Kidney (tissue), 14 donors: Measurements from ENCODE around the gene GSC2. TPM values are rescaled to one million over a fixed set of nuclear protein-coding genes. Genes with fewer than 3 reads are reported as not detected.

Experiments used
- DNase-seq, 5 donors: peaks; one replicate each; pipeline ENCODE4 v3.0.0-alpha.2; 2013 to 2020
- FAIRE-seq: peaks from 2 replicates; lab custom pipeline; 2012; peaks lifted over from hg19 to GRCh38; lab: Jason Lieb, UNC
- H3K27ac ChIP-seq, 2 donors: one replicate each; pipeline ENCODE4 v1.7.0; 2013; ENCODE audit warnings: low read depth in 2 of 2, low read length in 2 of 2, inconsistent platforms in 1 of 2
- H3K27me3 ChIP-seq: one replicate; pipeline ENCODE4 v1.7.1; 2013; ENCODE audit warnings: low read length, inconsistent platforms; ENCODE audit not compliant: control insufficient read depth, insufficient read depth
- H3K36me3 ChIP-seq, 3 donors: one replicate each; pipeline versions ENCODE4 v1.7.0 to v1.7.1; 2013; ENCODE audit warnings: low read length in 3 of 3, control low read depth in 1 of 3, inconsistent platforms in 1 of 3; ENCODE audit not compliant: insufficient read depth in 3 of 3, control insufficient read depth in 2 of 3
- H3K4me1 ChIP-seq, 3 donors: one replicate each; pipeline versions ENCODE4 v1.7.0 to v1.7.1; 2013; ENCODE audit warnings: low read length in 3 of 3, inconsistent platforms in 1 of 3, low read depth in 1 of 3; ENCODE audit not compliant: control insufficient read depth in 2 of 3, insufficient read depth in 2 of 3
- H3K4me3 ChIP-seq, 3 donors: one replicate each; pipeline versions ENCODE4 v1.7.0 to v1.8.1; 2013; ENCODE audit warnings: low read length in 3 of 3, control low read depth in 1 of 3, inconsistent platforms in 1 of 3
- H3K9ac ChIP-seq, 3 donors: one replicate each; pipeline versions ENCODE4 v1.7.0 to v1.7.1; 2013; ENCODE audit warnings: low read length in 3 of 3, control low read depth in 1 of 3, inconsistent platforms in 1 of 3
- H3K9me3 ChIP-seq, 3 donors: one replicate each; pipeline versions ENCODE4 v1.7.0 to v1.7.1; 2013; ENCODE audit warnings: low read length in 3 of 3, control low read depth in 1 of 3, inconsistent platforms in 1 of 3; ENCODE audit not compliant: control insufficient read depth in 2 of 3, insufficient read depth in 1 of 3
- intact Hi-C: fragments of 100-400 bp; cut with DNase I; formaldehyde crosslinking; loops from one replicate; pipeline ENCODE4 v1.11.1; 2022
- polyA plus RNA-seq: library from polyadenylated mRNA; stranded (reverse); fragments of 350-450 nt; fragmentation: Illumina TruSeq; extraction: RNeasy Lipid Tissue Mini Kit (QIAGEN cat#74804); gene quantifications from one replicate; pipeline ENCODE4 v1.2.3, GENCODE V29; 2014; ENCODE audit warnings: low read depth, low replicate concordance; ENCODE audit not compliant: insufficient read depth
- total RNA-seq: library from RNA; stranded (reverse); fragmentation: NEBNext Ultra II Directional; extraction: Animal tissue kit (Norgen Biotek cat#: 25700); gene quantifications from one replicate; pipeline ENCODE4 v1.2.1, GENCODE V29; 2021
- TF ChIP-seq, protein P1 (sequence below): IDR thresholded peaks from 3 replicates; pipeline ENCODE4 v1.5.1; 2012; ENCODE audit warnings: mild to moderate bottlenecking, moderate library complexity, borderline replicate concordance; ENCODE audit not compliant: insufficient read depth; ENCODE audit errors: extremely low read depth
- donor health status: control.
- donor health status: control.
- donor health status: control.
- donor health status: control.
- donor health status: control.
- donor health status: DM: yes; HTN: yes; CAD: no.
- donor health status: Normal renal cell carcinoma (clear cell type).

The GSC2 gene
- total and polyA plus RNA-seq, 2 donors from 2014 or later: not detected

DNA sequence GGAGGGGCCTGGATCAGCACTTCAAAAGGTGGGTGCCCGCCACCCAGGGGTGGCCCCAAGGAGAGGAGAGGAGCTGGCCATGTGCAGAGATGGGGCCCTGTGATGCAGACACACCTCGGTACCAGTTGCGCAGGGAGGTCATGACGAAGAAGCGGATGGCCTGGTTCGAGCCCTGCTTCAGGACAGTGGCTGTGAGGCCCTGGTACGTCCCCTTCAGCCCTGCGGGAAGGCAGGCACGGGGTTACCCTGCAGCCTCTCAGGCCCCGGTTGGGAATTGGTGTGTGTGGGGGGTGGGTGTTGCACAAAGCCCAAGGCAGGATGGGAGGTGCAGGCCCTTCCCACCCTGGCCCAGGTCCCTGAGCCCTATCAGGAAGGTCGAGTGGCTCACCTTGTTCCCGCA, 26.6 kb upstream of the GSC2 start:
- Histone ChIP-seq H3K27ac (no peak overlapping the region), H3K36me3 (no peaks in the 10 kb centered on the region), H3K9ac (no peak overlapping the region), H3K9me3 (no peaks in the 10 kb centered on the region), H3K27me3 (no peaks in the 10 kb centered on the region), H3K4me1 (peaks cover 0 to 54% (median 22%) of the 10 kb centered on the region in 3 donors), H3K4me3 (peak overlapping the region in 1 of 3 donors; percentile 67)
- DNase-seq (peak in 1 of 5 donors; percentile 50), FAIRE-seq (no peak)
- intact Hi-C loops: no loop called here
- TF ChIP-seq, protein P1, sequence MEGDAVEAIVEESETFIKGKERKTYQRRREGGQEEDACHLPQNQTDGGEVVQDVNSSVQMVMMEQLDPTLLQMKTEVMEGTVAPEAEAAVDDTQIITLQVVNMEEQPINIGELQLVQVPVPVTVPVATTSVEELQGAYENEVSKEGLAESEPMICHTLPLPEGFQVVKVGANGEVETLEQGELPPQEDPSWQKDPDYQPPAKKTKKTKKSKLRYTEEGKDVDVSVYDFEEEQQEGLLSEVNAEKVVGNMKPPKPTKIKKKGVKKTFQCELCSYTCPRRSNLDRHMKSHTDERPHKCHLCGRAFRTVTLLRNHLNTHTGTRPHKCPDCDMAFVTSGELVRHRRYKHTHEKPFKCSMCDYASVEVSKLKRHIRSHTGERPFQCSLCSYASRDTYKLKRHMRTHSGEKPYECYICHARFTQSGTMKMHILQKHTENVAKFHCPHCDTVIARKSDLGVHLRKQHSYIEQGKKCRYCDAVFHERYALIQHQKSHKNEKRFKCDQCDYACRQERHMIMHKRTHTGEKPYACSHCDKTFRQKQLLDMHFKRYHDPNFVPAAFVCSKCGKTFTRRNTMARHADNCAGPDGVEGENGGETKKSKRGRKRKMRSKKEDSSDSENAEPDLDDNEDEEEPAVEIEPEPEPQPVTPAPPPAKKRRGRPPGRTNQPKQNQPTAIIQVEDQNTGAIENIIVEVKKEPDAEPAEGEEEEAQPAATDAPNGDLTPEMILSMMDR: no peak

DNA sequence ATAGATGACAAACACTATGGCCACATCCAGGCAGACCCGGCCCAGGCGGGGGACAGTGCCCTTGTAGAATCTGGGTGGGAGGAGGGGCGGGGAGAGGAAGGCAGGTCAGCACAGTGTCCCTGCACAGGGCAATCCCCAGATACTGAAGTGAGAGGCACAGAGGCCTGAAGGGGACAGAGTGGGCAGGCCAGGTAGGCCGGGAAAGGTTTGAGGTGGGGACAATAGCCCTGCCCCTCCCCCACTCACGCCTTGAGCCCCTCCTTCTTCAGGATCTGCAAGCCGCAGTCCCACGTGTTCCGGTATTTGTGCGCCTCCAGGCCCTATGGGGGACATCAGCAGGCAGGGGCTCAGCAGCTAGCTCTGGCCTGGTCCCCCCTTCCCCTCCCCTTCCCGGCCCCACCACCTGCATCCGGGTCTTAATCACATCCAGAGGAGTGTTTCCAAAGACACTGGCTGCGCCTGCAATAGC, 26.1 kb upstream of the GSC2 start:
- Histone ChIP-seq H3K27ac (no peak overlapping the region), H3K36me3 (no peaks in the 10 kb centered on the region), H3K4me1 (peaks cover 0 to 54% (median 22%) of the 10 kb centered on the region in 3 donors), H3K4me3 (no peak overlapping the region), H3K9me3 (no peaks in the 10 kb centered on the region), H3K27me3 (no peaks in the 10 kb centered on the region), H3K9ac (no peak overlapping the region)
- intact Hi-C loops: no loop called here
- DNase-seq (peak in 1 of 5 donors; percentile 71), FAIRE-seq (no peak)
- TF ChIP-seq, protein P1: no peak

GRCh38 chr22:19175602-19176174, 25.6 kb upstream of the GSC2 start:
- Histone ChIP-seq H3K36me3 (no peaks in the 10 kb centered on the region), H3K27me3 (no peaks in the 10 kb centered on the region), H3K4me1 (peaks cover 0 to 57% (median 22%) of the 10 kb centered on the region in 3 donors), H3K27ac (no peak overlapping the region), H3K9ac (no peak overlapping the region), H3K4me3 (no peak overlapping the region), H3K9me3 (no peaks in the 10 kb centered on the region)
- FAIRE-seq (no peak), DNase-seq (peak in 1 of 5 donors; percentile 51)
- intact Hi-C loops: no loop called here
- TF ChIP-seq, protein P1: no peak
